Endometrial microvascular endothelial cells (primary cell): Measurements from ENCODE around the gene NOL3. TPM values are rescaled to one million over a fixed set of nuclear protein-coding genes. Genes with fewer than 3 reads are reported as not detected.
"Not testable (repeated sequence)": the region's sequence is repeated elsewhere in the genome, so short reads cannot be mapped to it uniquely, and the experiment has no call there.

Source experiments
- in situ Hi-C: cut with HindIII; loops from 2 replicates; pipeline ENCODE4 v1.10.0; 2017; ENCODE audit warnings: low sequenced_read_pairs, low pct_unique_long_range_greater_than_20kb; ENCODE audit errors: inconsistent ontology term
- total RNA-seq: library from RNA; depleted of rRNA; stranded (reverse); fragments of >200 nt; gene quantifications from one replicate; pipeline ENCODE4 v1.2.3, GENCODE V29; 2015; ENCODE audit errors: inconsistent ontology term

The NOL3 gene
- total RNA-seq = 37.5 TPM

DNA sequence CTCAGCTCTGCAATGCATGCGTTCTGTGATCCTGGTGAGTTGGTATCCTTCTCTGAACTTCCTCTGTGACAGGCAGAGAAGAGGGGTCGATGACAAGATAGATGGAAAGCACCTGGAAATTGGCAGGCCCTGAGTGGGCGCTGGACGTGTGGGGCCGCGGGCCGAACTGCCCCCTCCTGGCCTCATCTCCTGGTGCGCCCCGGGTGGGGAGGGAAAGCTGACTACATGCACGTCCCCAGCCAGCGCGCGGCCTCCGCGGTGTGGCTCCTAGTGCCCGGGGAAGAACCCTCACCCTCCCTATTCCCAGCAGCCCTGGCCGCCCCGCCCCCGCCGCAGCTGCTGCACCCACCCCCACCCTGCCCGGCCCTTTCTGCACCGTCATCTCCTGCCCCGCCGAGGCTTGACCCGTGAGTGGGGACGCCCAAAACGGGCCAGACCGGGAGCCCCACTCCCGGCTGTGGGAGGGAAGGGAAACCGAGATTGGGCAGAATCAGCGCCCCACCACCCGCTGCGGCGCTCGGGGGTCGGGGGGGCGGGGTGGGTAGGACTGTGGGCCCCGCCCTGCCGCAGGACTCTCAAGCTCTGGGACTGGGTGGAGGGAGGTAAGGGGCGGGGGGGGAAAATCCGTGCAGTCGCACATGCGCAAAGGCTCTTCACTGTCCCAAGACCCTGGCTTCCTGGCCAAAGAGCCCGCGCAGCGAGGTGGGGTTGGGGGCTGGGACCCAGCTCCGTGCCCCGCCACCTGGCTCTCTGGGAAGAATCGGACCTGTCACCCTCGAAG is at the start of gene NOL3:
NOL3 (plus strand) TSS at position 371 of the 781 bp plus-strand sequence.
- in situ Hi-C loops = no loop called here

DNA sequence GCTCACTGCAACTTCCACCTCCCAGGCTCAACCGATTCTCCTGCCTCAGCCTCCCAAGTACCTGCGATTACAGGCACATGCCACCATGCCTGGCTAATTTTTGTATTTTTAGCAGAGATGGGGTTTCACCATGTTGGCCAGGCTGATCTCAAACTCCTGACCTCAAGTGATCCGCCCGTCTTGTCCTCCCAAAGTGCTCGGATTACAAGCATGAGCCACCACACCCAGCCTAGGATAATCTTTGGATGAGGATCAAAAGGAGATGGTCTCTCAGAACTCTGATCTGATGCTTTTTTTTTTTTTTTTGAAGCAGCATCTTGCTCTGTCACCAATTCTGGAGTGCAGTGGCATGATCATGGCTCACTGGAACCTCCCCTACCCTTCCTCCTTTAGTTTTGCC is 47.5 kb upstream of the NOL3 start:
- in situ Hi-C loops = not testable (repeated sequence)

DNA sequence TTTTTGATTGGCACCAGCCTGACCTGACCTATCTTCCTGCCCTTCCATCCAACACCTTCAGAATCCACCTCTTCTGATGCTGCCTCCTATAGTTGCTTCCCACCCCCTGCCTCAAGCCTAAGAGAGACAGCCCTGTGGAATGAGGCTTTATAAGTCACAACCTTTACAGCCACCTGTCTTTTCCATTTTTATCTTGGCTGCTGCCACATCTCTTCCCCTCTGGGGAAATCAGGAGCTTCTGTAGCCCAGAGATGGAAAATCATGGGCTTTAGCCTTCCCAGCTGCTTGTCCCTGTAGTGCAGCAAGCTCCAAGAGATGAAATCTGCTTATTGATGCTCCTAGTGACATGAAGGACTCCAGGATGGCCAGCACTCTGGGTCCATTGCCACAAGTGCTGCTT is 41.9 kb upstream of the NOL3 start:
- in situ Hi-C loops = loop anchor here (25.0 kb wide), 1 partner anchor 159 kb away; the partner anchor contains the start of gene PLEKHG4

DNA sequence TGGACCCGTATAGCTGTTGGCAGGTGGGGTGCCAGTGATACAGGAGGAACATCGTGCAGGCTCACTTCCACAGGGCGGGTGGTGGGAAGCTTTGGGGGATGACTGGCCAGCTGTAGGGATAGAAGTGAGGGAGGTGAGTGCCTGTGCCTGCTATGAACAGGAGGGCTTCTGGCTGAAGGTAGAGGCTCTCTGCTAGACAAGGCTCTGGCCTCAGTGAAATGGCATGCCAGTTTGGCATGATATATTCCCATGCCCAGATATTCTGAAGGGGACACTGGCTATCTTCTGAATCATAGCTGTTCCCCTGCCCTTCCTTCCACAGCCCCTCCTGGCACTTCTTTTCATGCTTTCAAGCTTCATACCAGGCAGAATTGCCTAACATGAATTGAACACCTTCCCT is 41.5 kb upstream of the NOL3 start:
- in situ Hi-C loops = loop anchor here (25.0 kb wide), 1 partner anchor 158 kb away; the partner anchor contains the start of gene PLEKHG4

DNA sequence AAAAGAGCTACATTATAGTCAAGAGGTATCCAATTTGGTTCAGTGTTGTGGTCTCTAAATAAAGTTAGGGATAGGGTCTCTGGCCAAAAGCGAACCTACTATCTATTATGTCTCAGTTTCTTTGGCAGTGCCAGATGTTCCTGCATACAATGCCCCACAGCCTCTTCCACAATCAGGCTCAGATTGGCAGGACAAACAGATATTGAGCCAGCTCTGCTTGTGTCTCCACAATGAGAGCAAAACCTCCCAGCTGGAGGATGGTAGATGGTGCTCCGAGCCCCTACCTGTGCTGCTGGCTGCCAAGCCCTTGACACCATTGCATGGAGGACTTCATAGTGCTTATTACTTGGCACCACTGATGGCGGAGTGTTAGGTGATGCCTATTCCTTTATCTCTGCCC is 40.9 kb upstream of the NOL3 start:
- in situ Hi-C loops = loop anchor here (25.0 kb wide), 1 partner anchor 158 kb away; the partner anchor contains the start of gene PLEKHG4

DNA sequence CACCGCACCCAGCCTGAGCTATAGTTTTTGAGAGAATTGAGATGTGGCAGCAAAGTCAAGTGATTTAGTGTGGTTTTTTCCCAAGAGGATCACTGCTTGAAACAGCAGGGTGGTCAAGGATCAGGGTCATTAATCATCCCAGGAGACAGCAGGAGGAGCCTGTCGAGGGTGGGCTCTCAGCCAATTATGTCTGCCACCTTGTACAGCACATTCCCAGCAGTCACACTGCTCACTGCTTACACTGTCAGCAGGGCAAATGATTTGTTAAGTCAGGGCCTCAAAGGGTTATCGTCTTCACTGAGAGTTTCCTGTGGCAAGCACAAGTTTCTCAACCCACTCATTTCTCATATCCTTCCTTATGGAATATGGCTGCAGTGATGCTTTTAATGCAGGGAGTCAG is 32.7 kb upstream of the NOL3 start:
- in situ Hi-C loops = loop anchor here (25.0 kb wide), 1 partner anchor 150 kb away; the partner anchor contains the start of gene PLEKHG4

DNA sequence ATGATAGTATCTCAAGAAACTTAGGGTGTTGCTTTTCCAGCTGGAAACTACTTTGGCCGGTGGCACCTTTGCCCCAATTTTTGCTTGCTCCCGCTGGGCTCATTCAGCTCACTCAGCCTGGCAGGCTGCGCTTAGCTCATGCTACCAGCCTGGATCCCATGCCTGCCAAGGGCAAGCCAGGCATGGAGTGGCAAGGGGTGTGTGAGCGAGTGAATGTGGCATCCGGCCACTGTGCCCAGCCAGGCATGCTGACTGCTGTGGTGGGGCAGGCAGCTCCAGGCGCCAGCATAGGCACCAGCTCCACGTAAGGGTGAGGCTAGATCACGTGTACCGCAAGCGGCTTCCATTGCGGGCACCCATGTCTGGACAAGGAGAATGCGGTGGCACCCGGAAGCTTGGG is 28.9 kb upstream of the NOL3 start:
- in situ Hi-C loops = loop anchor here (25.0 kb wide), 1 partner anchor 146 kb away; the partner anchor contains the start of gene PLEKHG4

DNA sequence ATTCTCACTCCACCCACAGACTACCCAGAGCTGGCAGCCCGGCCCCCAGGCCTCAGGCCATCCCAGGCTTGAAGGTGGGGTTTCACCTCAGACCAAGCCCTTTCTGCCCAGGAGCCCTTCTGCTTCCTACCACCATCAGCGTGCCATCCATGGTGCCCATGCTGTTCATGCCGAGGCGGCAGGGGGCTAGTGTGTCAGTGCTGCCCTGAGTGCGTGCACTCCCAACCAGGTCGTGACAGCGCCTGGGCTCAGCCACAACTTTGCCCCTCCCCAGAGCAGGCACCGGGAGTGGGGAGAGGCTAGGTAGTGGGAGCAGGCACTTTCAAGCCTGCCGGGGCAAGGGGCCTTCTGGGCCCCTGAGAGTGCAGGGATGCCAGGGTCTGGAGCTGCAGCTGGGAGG is 28.0 kb upstream of the NOL3 start:
- in situ Hi-C loops = loop anchor here (25.0 kb wide), 1 partner anchor 145 kb away; the partner anchor contains the start of gene PLEKHG4

DNA sequence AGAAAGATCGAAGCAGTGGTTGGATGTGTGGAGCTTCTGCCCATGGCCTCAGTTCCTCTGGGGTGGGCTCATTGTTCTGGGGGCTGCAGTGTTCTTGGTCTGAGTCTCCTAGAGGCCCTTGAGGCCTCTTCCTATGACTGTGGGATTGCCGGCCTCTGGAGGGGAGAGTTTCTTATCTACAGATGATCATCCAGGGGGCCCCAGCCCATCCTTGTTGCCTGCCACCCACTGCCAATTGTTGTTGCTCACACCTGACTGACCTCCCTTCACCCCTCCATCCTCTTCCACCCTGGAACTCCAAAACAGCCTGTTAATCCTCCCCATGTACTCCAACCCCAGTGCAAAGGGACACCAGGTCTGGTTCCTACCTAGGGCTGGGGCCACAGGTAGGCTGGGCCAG is 25.4 kb upstream of the NOL3 start:
- in situ Hi-C loops = loop anchor here (25.0 kb wide), 1 partner anchor 142 kb away; the partner anchor contains the start of gene PLEKHG4

DNA sequence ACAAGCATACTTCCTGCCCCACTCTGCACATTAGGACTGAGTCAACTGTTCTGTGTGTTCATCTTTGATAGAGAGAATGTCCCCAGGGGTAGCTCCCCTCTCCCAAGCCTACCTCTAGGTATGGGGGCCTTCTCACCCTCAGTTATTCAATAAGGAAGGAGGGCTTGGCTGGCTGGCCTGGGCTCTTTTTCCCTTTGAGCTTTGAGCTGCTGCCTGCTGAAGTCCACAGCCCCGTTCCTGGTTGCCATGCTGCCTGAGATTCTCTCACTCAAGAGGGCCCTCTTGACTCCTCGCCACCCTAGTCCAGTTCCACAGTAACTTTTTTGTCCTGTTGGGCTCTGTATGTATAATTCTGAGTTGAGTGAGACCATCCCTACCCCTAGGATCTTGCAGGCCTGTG is 24.6 kb upstream of the NOL3 start:
- in situ Hi-C loops = loop anchor here (25.0 kb wide), 1 partner anchor 142 kb away; the partner anchor contains the start of gene PLEKHG4

DNA sequence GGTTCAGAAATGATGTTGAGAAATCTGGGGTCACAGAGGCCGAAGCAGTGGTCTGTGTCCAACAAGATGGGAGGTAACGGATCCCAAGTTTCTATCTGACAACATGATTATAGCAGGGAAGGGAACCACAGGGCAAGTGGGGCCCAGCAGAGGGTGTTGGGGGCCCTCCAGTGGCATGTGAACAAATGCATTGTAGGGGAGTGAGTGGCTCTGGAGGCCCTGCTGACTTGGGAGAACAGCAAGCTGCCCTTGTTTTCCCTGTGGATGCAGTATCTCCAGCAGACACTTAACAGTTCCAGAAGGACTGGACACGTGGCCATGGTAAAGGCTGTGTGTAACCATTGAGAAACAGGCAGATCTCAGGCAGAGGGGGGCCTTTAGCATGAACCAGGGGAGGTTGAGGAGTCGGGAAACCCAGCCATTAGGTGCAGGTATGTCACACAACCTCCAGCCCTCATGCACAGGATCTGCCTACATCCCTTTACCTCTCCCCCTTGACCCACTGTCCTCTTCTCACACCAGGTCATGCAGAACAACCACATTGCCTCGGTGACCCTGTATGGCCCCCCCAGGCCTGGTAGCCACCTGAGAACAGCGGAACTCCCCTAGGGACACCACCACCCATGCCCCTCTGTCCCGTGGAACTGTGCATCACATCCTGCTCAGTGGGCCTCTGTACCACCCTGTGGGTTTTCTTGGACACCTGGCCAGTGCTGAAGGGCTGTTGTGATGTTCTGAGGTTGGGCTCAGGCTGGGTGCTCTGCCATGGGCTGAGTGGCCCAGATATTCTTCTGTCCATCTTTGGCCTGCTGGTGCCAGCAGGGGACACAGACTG is 23.6 kb upstream of the NOL3 start:
- in situ Hi-C loops = loop anchor here (25.0 kb wide), 1 partner anchor 141 kb away; the partner anchor contains the start of gene PLEKHG4

DNA sequence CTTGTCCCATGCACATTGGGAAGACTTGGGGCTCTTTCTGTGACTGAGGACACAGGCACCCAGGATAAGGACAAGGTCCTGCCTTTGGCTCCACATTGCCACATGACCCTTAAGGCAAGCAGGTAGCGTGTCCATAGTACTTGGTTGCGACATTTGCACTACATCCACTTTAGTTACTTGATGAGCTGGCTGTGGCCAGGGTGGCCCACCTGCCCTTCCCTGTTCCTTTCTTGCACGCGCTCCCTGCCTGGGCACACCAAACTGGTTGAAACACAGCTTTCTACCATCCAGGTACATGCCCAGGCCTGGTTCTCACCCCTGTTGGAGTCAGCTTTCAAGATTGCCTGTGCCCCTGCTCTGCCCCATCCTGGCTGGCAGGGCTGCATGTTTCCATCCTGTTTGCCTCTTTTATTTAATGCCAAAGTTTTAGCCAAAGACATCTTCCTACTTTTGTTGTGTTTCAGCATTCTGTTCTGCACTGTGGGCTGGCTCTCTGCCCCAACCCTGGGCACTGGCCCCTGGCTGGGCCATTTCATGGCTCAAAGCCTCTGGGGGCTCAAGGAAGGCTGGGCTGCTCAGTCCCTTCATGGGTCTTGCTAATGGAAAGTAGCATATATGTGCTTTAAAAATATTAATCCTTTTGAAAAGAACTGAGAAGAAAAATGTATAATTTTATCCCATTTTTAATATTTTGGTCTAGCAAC is 22.7 kb upstream of the NOL3 start:
- in situ Hi-C loops = loop anchor here (25.0 kb wide), 1 partner anchor 140 kb away; the partner anchor contains the start of gene PLEKHG4

DNA sequence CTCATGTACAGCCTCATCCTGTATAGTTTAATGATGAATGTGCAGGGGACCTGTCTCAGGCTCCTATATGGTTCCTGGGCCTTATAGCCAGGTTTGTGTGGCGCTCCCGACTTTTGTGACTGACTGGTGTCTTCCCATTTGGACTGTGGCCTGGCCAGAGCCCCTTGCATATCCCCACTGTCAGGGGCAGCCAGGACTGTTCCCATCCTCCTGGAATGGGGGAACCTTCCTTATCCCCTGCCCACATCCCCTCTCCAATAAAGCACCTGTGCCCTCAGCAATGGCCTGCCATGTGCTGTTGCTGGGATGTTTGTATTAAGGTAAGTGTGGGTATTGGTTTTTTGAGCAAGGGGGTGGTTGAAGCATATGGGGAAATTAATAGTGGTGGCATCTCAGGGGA is 22.1 kb upstream of the NOL3 start:
- in situ Hi-C loops = loop anchor here (25.0 kb wide), 1 partner anchor 139 kb away; the partner anchor contains the start of gene PLEKHG4

DNA sequence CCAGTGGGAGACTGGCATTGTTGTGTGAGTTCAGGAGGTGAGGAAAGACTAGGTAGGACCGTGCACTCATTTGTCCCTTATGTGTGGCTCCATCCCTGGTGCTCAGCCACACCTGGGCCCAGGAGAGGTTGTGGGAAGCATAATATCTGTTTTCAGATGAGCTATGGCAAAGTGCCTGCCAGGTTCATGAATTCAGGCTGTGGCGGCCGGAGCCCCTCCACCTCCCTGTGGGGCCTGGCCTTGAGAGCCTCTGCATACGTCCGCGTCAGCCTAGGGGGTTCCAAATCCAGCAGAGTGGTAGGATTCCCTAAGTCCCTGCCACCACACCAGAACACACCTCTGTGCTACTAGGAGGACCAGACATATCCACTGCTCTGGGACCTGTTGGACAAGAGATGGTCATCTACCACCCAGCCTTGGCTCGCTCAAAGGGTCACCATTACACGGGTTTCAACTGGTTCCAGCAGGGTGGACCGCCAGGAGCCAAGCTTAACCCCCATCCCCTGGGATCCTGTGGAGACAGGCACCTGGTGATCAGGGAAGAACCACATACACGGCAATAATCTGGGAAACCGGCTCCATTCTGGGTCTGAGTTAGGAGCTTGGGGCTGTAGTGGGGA is 21.6 kb upstream of the NOL3 start:
- in situ Hi-C loops = loop anchor here (25.0 kb wide), 1 partner anchor 139 kb away; the partner anchor contains the start of gene PLEKHG4

DNA sequence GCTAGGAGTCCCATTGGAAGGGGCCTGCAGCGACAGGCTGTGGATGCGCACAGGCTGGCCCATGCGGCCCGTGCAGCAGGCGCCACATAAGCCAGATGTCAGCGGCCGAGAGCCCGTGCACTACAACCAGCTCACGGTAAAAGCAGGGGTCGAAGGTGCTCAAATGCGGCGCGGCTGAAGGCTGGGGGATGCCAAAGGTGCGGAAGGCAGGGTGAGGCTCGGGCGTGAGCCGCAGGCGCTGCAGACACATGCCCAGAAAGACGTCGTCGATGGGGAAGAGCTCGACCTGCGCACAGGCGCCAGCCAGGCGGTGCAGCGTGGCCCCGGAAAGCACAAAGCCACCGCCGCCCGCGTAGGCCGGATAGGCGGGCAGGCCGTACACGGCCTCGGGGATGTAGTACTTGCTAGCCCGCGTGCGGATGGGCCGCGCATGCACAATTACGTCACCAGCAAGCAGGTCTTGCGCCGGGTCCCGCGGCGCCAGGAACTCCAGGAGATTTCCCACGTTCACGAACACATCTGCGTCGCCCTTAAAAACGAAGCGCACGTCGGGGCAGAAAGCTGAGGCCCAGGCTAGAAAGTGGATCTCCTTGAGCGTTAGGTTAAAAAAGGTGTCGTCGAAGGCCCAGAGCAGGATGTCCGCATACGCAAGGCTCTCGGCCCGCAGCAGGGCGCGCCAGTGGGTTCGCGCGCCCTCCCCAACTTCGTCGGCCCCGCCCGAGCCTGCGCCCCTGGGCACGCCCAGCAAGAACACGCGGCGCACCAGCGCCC is 20.9 kb upstream of the NOL3 start:
- in situ Hi-C loops = loop anchor here (25.0 kb wide), 1 partner anchor 138 kb away; the partner anchor contains the start of gene PLEKHG4

DNA sequence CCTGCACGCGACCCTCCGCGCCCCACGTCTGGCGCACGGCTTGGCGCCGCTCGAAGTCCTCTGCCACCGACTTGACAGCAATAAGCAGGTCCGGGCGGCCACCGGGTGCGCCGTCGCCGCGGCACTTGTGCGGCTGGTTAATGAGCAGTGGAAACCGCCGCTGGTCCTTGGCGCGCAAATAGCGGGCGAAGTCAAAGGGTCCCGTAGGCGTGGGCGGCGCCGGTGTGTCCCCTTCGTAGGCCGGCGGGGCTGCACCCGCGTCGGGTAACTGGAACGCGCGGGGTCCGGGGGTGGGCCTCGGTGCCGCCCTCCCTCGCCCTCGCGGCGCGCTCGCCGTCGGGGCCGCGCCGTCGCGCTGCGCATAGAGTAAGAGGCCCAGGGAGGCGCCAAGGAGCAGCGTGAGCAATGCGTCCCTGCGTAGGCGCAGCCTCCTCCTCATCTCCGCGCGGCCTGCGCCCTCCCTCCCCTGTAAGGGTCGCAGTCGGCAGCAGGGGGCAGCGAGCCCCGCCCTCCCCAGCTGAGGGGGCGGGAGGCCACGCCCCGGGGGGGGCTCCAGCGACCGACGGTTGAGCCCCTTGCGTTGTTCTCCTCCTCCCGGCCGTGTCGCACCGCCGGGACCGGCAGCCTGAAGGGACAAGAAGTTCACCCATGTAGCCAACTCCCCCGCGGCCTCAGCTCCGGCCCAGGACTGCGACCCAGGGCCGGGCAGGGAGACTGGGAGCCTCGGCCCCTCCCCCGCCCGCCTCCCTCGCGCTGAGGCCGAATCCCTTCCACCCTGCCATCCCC is 20.1 kb upstream of the NOL3 start:
- in situ Hi-C loops = no loop called here
